Fibroblast of the aortic adventitia (primary cell): ENCODE data around the gene HIP1. TPM values are rescaled to one million over a fixed set of nuclear protein-coding genes. Genes with fewer than 3 reads are reported as not detected.
"Not testable (repeated sequence)": the region's sequence is repeated elsewhere in the genome, so short reads cannot be mapped to it uniquely, and the experiment has no call there.

Source experiments
- DNase-seq: peaks from one replicate; pipeline ENCODE4 v3.0.0-alpha.2; 2010; ENCODE audit warnings: low read depth
- H3K4me3 ChIP-seq: 2 replicates; pipeline ENCODE4 v1.5.1; 2011; ENCODE audit warnings: low read depth, mild to moderate bottlenecking, control low read depth, low read length, moderate library complexity
- total RNA-seq: library from RNA; depleted of rRNA; stranded (reverse); fragments of >200 nt; gene quantifications from 2 replicates; pipeline ENCODE4 v1.2.3, GENCODE V29; 2012; ENCODE audit warnings: low replicate concordance
- TF ChIP-seq, protein P1 (sequence below): IDR thresholded peaks from 2 replicates; pipeline ENCODE4 v1.5.1; 2011; ENCODE audit warnings: mild to moderate bottlenecking, low read length, control low read depth, inconsistent platforms; ENCODE audit not compliant: insufficient read depth

Gene HIP1
- total RNA-seq, 1 donor, result 9.3 TPM

DNA sequence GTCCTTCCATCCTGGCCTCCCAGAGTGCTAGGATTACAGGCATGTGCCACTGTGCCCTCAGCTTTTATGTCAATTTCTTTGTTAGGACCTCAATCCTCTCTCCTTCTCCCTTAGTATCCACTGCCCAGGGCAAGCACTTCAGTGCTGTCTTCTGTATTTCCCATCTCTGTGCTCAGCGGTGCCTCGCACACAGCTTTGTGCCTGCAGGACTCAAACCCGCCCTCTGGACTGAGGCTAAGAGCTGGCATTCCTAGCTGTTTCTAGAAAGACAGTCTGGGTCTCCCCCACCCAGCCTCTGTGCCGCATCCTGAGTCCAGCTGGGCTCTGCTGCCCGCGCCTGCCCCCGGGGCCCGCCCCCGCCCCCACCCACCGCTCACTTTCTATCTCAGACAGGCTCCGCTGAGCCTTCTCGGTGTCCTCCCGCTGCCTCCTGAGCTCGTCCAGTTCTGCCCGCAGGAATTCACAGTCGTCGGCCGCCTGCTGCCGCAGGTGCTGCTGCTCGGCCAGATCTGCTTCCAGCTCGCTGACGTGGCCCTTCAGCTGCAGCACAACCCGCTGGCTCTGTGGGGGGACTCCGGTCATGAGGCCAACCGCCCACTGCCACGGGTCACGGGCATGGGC, 179.3 kb downstream of the HIP1 start:
- DNase-seq, result no peak
- TF ChIP-seq, protein P1, sequence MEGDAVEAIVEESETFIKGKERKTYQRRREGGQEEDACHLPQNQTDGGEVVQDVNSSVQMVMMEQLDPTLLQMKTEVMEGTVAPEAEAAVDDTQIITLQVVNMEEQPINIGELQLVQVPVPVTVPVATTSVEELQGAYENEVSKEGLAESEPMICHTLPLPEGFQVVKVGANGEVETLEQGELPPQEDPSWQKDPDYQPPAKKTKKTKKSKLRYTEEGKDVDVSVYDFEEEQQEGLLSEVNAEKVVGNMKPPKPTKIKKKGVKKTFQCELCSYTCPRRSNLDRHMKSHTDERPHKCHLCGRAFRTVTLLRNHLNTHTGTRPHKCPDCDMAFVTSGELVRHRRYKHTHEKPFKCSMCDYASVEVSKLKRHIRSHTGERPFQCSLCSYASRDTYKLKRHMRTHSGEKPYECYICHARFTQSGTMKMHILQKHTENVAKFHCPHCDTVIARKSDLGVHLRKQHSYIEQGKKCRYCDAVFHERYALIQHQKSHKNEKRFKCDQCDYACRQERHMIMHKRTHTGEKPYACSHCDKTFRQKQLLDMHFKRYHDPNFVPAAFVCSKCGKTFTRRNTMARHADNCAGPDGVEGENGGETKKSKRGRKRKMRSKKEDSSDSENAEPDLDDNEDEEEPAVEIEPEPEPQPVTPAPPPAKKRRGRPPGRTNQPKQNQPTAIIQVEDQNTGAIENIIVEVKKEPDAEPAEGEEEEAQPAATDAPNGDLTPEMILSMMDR, result no peak
- no peak overlapping the region for H3K4me3 ChIP-seq

- not testable (repeated sequence) for H3K4me3 ChIP-seq
Observed at GRCh38 chr7:75556835-75557234, 181.9 kb downstream of the HIP1 start.

GRCh38 chr7:75555736-75556135, 183.0 kb downstream of the HIP1 start:
- H3K4me3 ChIP-seq, result no peak overlapping the region
- TF ChIP-seq, protein P1, result no peak
- no peak for DNase-seq

More at GRCh38 chr7:75556835-75557234, 181.9 kb downstream of the HIP1 start:
- DNase-seq, result not testable (repeated sequence)

- DNase-seq, result no peak
- TF ChIP-seq, protein P1, result no peak
- H3K4me3 ChIP-seq, result no peak overlapping the region
Observed at GRCh38 chr7:75546237-75547015, 192.3 kb downstream of the HIP1 start.

GRCh38 chr7:75537731-75538130, 201.0 kb downstream of the HIP1 start:
- H3K4me3 ChIP-seq, result no peak overlapping the region
- no peak for DNase-seq
- TF ChIP-seq, protein P1, result no peak

GRCh38 chr7:75536940-75537538, 201.7 kb downstream of the HIP1 start:
- TF ChIP-seq, protein P1, result no peak
- DNase-seq, result no peak
- no peak overlapping the region for H3K4me3 ChIP-seq

DNA sequence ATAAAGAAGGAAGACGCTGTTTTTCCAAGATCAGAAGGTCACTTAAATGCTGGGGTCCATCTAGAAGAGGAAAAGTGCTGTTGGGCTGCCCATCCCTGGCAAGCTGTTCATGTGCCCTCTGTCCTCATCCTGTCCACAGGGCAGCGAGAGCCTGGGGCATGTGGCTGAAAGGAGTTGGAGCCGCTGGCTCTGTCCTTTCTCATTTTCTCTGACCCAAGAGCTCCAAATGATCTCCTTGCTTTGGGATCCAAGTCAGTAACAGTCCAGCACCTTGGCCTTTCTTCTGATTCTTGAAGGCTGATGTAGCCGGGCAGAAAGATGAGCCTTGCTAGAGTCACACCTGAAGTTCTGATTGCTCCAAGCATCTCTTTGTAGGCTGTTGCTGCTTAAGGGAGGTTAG, 202.2 kb downstream of the HIP1 start:
- TF ChIP-seq, protein P1, result no peak
- H3K4me3 ChIP-seq, result no peak overlapping the region
- no peak for DNase-seq
